Kidney (tissue), 14 donors: ENCODE results near the gene WDR70. TPM values are rescaled to one million over a fixed set of nuclear protein-coding genes. Genes with fewer than 3 reads are reported as not detected.

ENCODE experiments used
- DNase-seq, 5 donors: peaks; one replicate each; pipeline ENCODE4 v3.0.0-alpha.2; 2013 to 2020
- FAIRE-seq: peaks from 2 replicates; lab custom pipeline; 2012; peaks lifted over from hg19 to GRCh38; lab: Jason Lieb, UNC
- H3K27ac ChIP-seq, 2 donors: one replicate each; pipeline ENCODE4 v1.7.0; 2013; ENCODE audit warnings: low read depth in 2 of 2, low read length in 2 of 2, inconsistent platforms in 1 of 2
- H3K27me3 ChIP-seq: one replicate; pipeline ENCODE4 v1.7.1; 2013; ENCODE audit warnings: low read length, inconsistent platforms; ENCODE audit not compliant: control insufficient read depth, insufficient read depth
- H3K36me3 ChIP-seq, 3 donors: one replicate each; pipeline versions ENCODE4 v1.7.0 to v1.7.1; 2013; ENCODE audit warnings: low read length in 3 of 3, control low read depth in 1 of 3, inconsistent platforms in 1 of 3; ENCODE audit not compliant: insufficient read depth in 3 of 3, control insufficient read depth in 2 of 3
- H3K4me1 ChIP-seq, 3 donors: one replicate each; pipeline versions ENCODE4 v1.7.0 to v1.7.1; 2013; ENCODE audit warnings: low read length in 3 of 3, inconsistent platforms in 1 of 3, low read depth in 1 of 3; ENCODE audit not compliant: control insufficient read depth in 2 of 3, insufficient read depth in 2 of 3
- H3K4me3 ChIP-seq, 3 donors: one replicate each; pipeline versions ENCODE4 v1.7.0 to v1.8.1; 2013; ENCODE audit warnings: low read length in 3 of 3, control low read depth in 1 of 3, inconsistent platforms in 1 of 3
- H3K9ac ChIP-seq, 3 donors: one replicate each; pipeline versions ENCODE4 v1.7.0 to v1.7.1; 2013; ENCODE audit warnings: low read length in 3 of 3, control low read depth in 1 of 3, inconsistent platforms in 1 of 3
- H3K9me3 ChIP-seq, 3 donors: one replicate each; pipeline versions ENCODE4 v1.7.0 to v1.7.1; 2013; ENCODE audit warnings: low read length in 3 of 3, control low read depth in 1 of 3, inconsistent platforms in 1 of 3; ENCODE audit not compliant: control insufficient read depth in 2 of 3, insufficient read depth in 1 of 3
- CTCF ChIP-seq: IDR thresholded peaks from 3 replicates; pipeline ENCODE4 v1.5.1; 2012; ENCODE audit warnings: mild to moderate bottlenecking, moderate library complexity, borderline replicate concordance; ENCODE audit not compliant: insufficient read depth; ENCODE audit errors: extremely low read depth
- intact Hi-C: fragments of 100-400 bp; cut with DNase I; formaldehyde crosslinking; loops from one replicate; pipeline ENCODE4 v1.11.1; 2022
- polyA plus RNA-seq: library from polyadenylated mRNA; stranded (reverse); fragments of 350-450 nt; fragmentation: Illumina TruSeq; extraction: RNeasy Lipid Tissue Mini Kit (QIAGEN cat#74804); gene quantifications from one replicate; pipeline ENCODE4 v1.2.3, GENCODE V29; 2014; ENCODE audit warnings: low read depth, low replicate concordance; ENCODE audit not compliant: insufficient read depth
- total RNA-seq: library from RNA; stranded (reverse); fragmentation: NEBNext Ultra II Directional; extraction: Animal tissue kit (Norgen Biotek cat#: 25700); gene quantifications from one replicate; pipeline ENCODE4 v1.2.1, GENCODE V29; 2021
- donor health status: control.
- donor health status: control.
- donor health status: control.
- donor health status: control.
- donor health status: control.
- donor health status: DM: yes; HTN: yes; CAD: no.
- donor health status: Normal renal cell carcinoma (clear cell type).

The WDR70 gene
- total and polyA plus RNA-seq, 2 donors from 2014 or later, result 27.2 to 32.3 TPM

GRCh38 chr5:37552161-37552560 is 173.0 kb downstream of the WDR70 start:
- Histone ChIP-seq H3K36me3 (no peaks in the 10 kb centered on the region), H3K9me3 (no peaks in the 10 kb centered on the region), H3K4me3 (no peak overlapping the region), H3K27me3 (no peaks in the 10 kb centered on the region), H3K4me1 (no peaks in the 10 kb centered on the region), H3K9ac (no peak overlapping the region), H3K27ac (no peak overlapping the region)
- DNase-seq (no peak), FAIRE-seq (no peak)
- intact Hi-C loops, result no loop called here
- no peak for TF ChIP-seq CTCF

GRCh38 chr5:37552770-37553719 is 173.9 kb downstream of the WDR70 start:
- no peaks in the 10 kb centered on the region for H3K9me3 ChIP-seq
- no peaks in the 10 kb centered on the region for H3K27me3 ChIP-seq
- peak in 2 of 5 donors; percentile 5 to 53 for DNase-seq
- intact Hi-C loops, result no loop called here
- no peak overlapping the region for H3K27ac ChIP-seq
- H3K9ac ChIP-seq, result no peak overlapping the region
- no peaks in the 10 kb centered on the region for H3K4me1 ChIP-seq
- FAIRE-seq, result no peak
- H3K36me3 ChIP-seq, result no peaks in the 10 kb centered on the region
- no peak overlapping the region for H3K4me3 ChIP-seq
- TF ChIP-seq CTCF, result no peak

GRCh38 chr5:37553720-37554404 is 174.7 kb downstream of the WDR70 start:
- no peaks in the 10 kb centered on the region for H3K4me1 ChIP-seq
- no peaks in the 10 kb centered on the region for H3K36me3 ChIP-seq
- TF ChIP-seq CTCF, result no peak
- H3K4me3 ChIP-seq, result no peak overlapping the region
- intact Hi-C loops, result no loop called here
- no peaks in the 10 kb centered on the region for H3K27me3 ChIP-seq
- DNase-seq (no peak), FAIRE-seq (no peak)
- no peaks in the 10 kb centered on the region for H3K9me3 ChIP-seq
- no peak overlapping the region for H3K9ac ChIP-seq
- no peak overlapping the region for H3K27ac ChIP-seq
